Type B pancreatic cell (in vitro differentiated cells): ENCODE results near the gene RAB8A. TPM values are rescaled to one million over a fixed set of nuclear protein-coding genes. Genes with fewer than 3 reads are reported as not detected.
"Not testable (repeated sequence)": the region's sequence is repeated elsewhere in the genome, so short reads cannot be mapped to it uniquely, and the experiment has no call there.

Source experiments
- DNase-seq: peaks from one replicate; pipeline ENCODE4 v3.0.0; 2021; ENCODE audit warnings: mixed read lengths; ENCODE audit not compliant: unreplicated experiment; ENCODE audit errors: extremely low spot score
- H3K27ac Mint-ChIP-seq: 2 replicates; pipeline ENCODE4 v1.8.0; 2021; ENCODE audit warnings: mild to moderate bottlenecking, mixed read lengths
- H3K27me3 Mint-ChIP-seq: 2 replicates; pipeline ENCODE4 v1.8.0; 2021; ENCODE audit warnings: mixed read lengths
- H3K36me3 Mint-ChIP-seq: 2 replicates; pipeline ENCODE4 v1.8.0; 2021; ENCODE audit warnings: mixed read lengths
- H3K4me1 Mint-ChIP-seq: one replicate; pipeline ENCODE4 v1.8.0; 2021; ENCODE audit warnings: mixed read lengths; ENCODE audit not compliant: unreplicated experiment
- H3K4me3 Mint-ChIP-seq: 2 replicates; pipeline ENCODE4 v1.8.0; 2021; ENCODE audit warnings: mild to moderate bottlenecking, mixed read lengths
- H3K9me3 Mint-ChIP-seq: 2 replicates; pipeline ENCODE4 v1.8.0; 2021; ENCODE audit warnings: mixed read lengths
- CTCF ChIP-seq: fragments of 200-600 bp; sonication (generic); conservative IDR thresholded peaks from 2 replicates; pipeline ENCODE4 v1.5.0; 2021; ENCODE audit warnings: antibody characterized with exemption, mild to moderate bottlenecking
- total RNA-seq: library from RNA; stranded (reverse); gene quantifications from 2 replicates; pipeline ENCODE4 v1.2.1, GENCODE V29; 2021; ENCODE audit warnings: low replicate concordance

Gene RAB8A
- total RNA-seq, 1 donor from 2014 or later = 86.9 TPM

GRCh38 chr19:16170134-16170533, 58.4 kb downstream of the RAB8A start:
- Mint-ChIP-seq H3K27me3 (no peaks in the 10 kb centered on the region), H3K4me3 (no peak overlapping the region)

GRCh38 chr19:16175954-16176353, 64.3 kb downstream of the RAB8A start:
- Mint-ChIP-seq H3K27ac (no peak overlapping the region), H3K4me1 (peaks cover 10% of the 10 kb centered on the region), H3K27me3 (no peaks in the 10 kb centered on the region)

More at GRCh38 chr19:16170134-16170533, 58.4 kb downstream of the RAB8A start:
- Mint-ChIP-seq H3K9me3 (no peaks in the 10 kb centered on the region), H3K27ac (no peak overlapping the region), H3K36me3 (no peaks in the 10 kb centered on the region), H3K4me1 (peaks cover 10% of the 10 kb centered on the region)
- no peak for DNase-seq
- TF ChIP-seq CTCF = no peak

GRCh38 chr19:16178866-16179265, 67.2 kb downstream of the RAB8A start:
- DNase-seq, H3K4me1 Mint-ChIP-seq, H3K4me3 Mint-ChIP-seq, H3K27me3 Mint-ChIP-seq, H3K27ac Mint-ChIP-seq, H3K36me3 Mint-ChIP-seq, H3K9me3 Mint-ChIP-seq: not testable (repeated sequence)

More at GRCh38 chr19:16175954-16176353, 64.3 kb downstream of the RAB8A start:
- Mint-ChIP-seq H3K36me3 (no peaks in the 10 kb centered on the region), H3K9me3 (no peaks in the 10 kb centered on the region), H3K4me3 (no peak overlapping the region)
- DNase-seq = no peak
- TF ChIP-seq CTCF = no peak

GRCh38 chr19:16180611-16181010, 68.9 kb downstream of the RAB8A start:
- DNase-seq = no peak
- H3K36me3 Mint-ChIP-seq = peaks cover 5% of the 10 kb centered on the region
- H3K27me3 Mint-ChIP-seq = no peaks in the 10 kb centered on the region
- H3K4me3 Mint-ChIP-seq = no peak overlapping the region
- no peak for TF ChIP-seq CTCF
- peaks cover 13% of the 10 kb centered on the region for H3K4me1 Mint-ChIP-seq
- H3K9me3 Mint-ChIP-seq = no peaks in the 10 kb centered on the region
- H3K27ac Mint-ChIP-seq = no peak overlapping the region

Other genes with a start within 250 kb of the RAB8A start
- gene CYP4F2, start 213.8 kb upstream of the RAB8A start, total RNA-seq = not detected in 2 replicates
- not detected in 2 replicates for gene CYP4F11, start 177.4 kb upstream of the RAB8A start, total RNA-seq
- not detected in 2 replicates for gene OR10H4, start 162.9 kb upstream of the RAB8A start, total RNA-seq
- gene TPM4, start 35.4 kb upstream of the RAB8A start, total RNA-seq = 425 and 472 TPM in 2 replicates
- gene HSH2D, start 31.8 kb downstream of the RAB8A start, total RNA-seq = 0.68 and 1.5 TPM in 2 replicates
- not detected in 2 replicates for gene CIB3, start 61.6 kb downstream of the RAB8A start, total RNA-seq
- 84.6 and 89.0 TPM in 2 replicates for gene FAM32A, start 73.5 kb downstream of the RAB8A start, total RNA-seq
- 39.9 and 75.0 TPM in 2 replicates for gene AP1M1, start 86.0 kb downstream of the RAB8A start, total RNA-seq
- gene KLF2, start 212.9 kb downstream of the RAB8A start, total RNA-seq = 1.4 and 2.1 TPM in 2 replicates